A673 (cell line): ENCODE measurements around the gene PRKCH. TPM values are rescaled to one million over a fixed set of nuclear protein-coding genes. Genes with fewer than 3 reads are reported as not detected.

Experiments
- BruUV-seq: library from RNA; stranded (reverse); fragments of 400-500 nt; replicated peaks from 2 replicates; lab custom pipeline; 2021; lab: Mats Ljungman, UMichigan
- CTCF ChIA-PET: fragments of 300-600 bp; sonication (Branson Sonifier 250); formaldehyde crosslinking; loops from one replicate; lab custom pipeline; 2022; ENCODE audit warnings: antibody characterized with exemption; lab: Charles Lee
- POLR2A ChIA-PET: fragments of 300-600 bp; sonication (Branson Sonifier 250); formaldehyde crosslinking; loops from one replicate; lab custom pipeline; 2022; ENCODE audit warnings: antibody characterized with exemption; ENCODE audit not compliant: low non-redundant PET; lab: Charles Lee
- DNase-seq: peaks from one replicate; pipeline ENCODE4 v3.0.0-alpha.2; 2015; ENCODE audit warnings: low spot score
- H3K27ac ChIP-seq: fragments of 200-600 bp; sonication (generic); 2 replicates; pipeline ENCODE4 v1.5.1; 2016; ENCODE audit warnings: mixed run types, low read depth, mild to moderate bottlenecking, mixed read lengths, antibody characterized with exemption, low read length; ENCODE audit not compliant: poor library complexity, severe bottlenecking
- H3K27me3 ChIP-seq: fragments of 200-600 bp; sonication (generic); replicated peaks from 2 replicates; pipeline ENCODE4 v1.6.1; 2017; ENCODE audit warnings: mixed run types, low read depth, mild to moderate bottlenecking, mixed read lengths, antibody characterized with exemption, low read length; ENCODE audit not compliant: insufficient read depth, poor library complexity
- H3K36me3 ChIP-seq: fragments of 200-600 bp; sonication (generic); 2 replicates; pipeline ENCODE4 v1.6.1; 2016; ENCODE audit warnings: mixed run types, mild to moderate bottlenecking, mixed read lengths, antibody characterized with exemption, low read length; ENCODE audit not compliant: insufficient read depth, poor library complexity, severe bottlenecking
- H3K4me1 ChIP-seq: fragments of 200-600 bp; sonication (generic); 2 replicates; pipeline ENCODE4 v1.6.1; 2017; ENCODE audit warnings: mixed run types, mild to moderate bottlenecking, mixed read lengths, antibody characterized with exemption, low read length; ENCODE audit not compliant: insufficient read depth, poor library complexity, severe bottlenecking
- H3K4me3 ChIP-seq: fragments of 200-600 bp; sonication (generic); 2 replicates; pipeline ENCODE4 v1.5.1; 2016; ENCODE audit warnings: low read depth, mixed run types, mild to moderate bottlenecking, mixed read lengths, low read length; ENCODE audit not compliant: poor library complexity, severe bottlenecking
- H3K9me3 ChIP-seq: fragments of 200-600 bp; sonication (generic); 2 replicates; pipeline ENCODE4 v1.6.1; 2016; ENCODE audit warnings: mixed run types, low read depth, mild to moderate bottlenecking, mixed read lengths, antibody characterized with exemption, low read length; ENCODE audit not compliant: poor library complexity, severe bottlenecking
- EZH2 ChIP-seq: fragments of 200-600 bp; sonication (generic); IDR thresholded peaks from 2 replicates; pipeline ENCODE4 v1.6.1; 2017; ENCODE audit warnings: borderline replicate concordance, low read depth, mild to moderate bottlenecking, mixed read lengths, antibody characterized with exemption, low read length; ENCODE audit not compliant: poor library complexity, severe bottlenecking
- intact Hi-C: fragments of 100-400 bp; cut with micrococcal nuclease; formaldehyde crosslinking; loops from one replicate; pipeline ENCODE4 v1.10.0; 2022; ENCODE audit not compliant: unreplicated experiment
- total RNA-seq: library from RNA; stranded (reverse); gene quantifications from 2 replicates; pipeline ENCODE4 v1.2.3, GENCODE V29; 2021
- TF ChIP-seq, protein P1 (sequence below): fragments of 300-800, 200-600 bp; sonication (generic); conservative IDR thresholded peaks from 2 replicates; pipeline ENCODE4 v1.5.1; 2017; ENCODE audit warnings: low read depth, mild to moderate bottlenecking, antibody characterized with exemption, low read length, moderate library complexity, mixed read lengths

PRKCH gene
- total RNA-seq, 1 experiment from 2014 or later: 1.8 TPM

DNA sequence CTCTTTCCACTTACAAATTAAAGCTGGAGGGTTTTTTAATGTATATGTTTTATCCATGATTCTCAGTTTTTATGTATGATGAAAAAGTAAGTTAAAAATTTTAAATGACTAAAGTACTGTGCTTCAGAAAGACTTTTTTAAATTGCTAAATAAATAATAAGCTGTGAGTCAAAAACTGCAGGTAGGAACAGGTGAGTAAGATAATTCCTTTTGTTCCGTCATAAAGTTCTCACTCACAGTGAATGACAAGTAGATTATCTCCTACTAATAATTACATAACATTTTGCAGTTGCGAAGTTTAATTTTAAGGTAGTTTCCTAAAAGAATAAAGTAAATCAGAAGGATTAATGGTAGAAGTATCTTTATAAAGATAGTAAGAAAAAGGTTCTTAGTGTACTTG is 78.0 kb downstream of the PRKCH start:
- CTCF ChIA-PET: no interaction called here

GRCh38 chr14:61401461-61401860 is 80.1 kb downstream of the PRKCH start:
- Histone ChIP-seq H3K27ac (no peak overlapping the region), H3K4me1 (no peaks in the 10 kb centered on the region), H3K27me3 (peaks cover 15% of the 10 kb centered on the region), H3K4me3 (no peak overlapping the region), H3K9me3 (no peaks in the 10 kb centered on the region), H3K36me3 (no peaks in the 10 kb centered on the region)
- no peak for TF ChIP-seq EZH2
- TF ChIP-seq, protein P1, sequence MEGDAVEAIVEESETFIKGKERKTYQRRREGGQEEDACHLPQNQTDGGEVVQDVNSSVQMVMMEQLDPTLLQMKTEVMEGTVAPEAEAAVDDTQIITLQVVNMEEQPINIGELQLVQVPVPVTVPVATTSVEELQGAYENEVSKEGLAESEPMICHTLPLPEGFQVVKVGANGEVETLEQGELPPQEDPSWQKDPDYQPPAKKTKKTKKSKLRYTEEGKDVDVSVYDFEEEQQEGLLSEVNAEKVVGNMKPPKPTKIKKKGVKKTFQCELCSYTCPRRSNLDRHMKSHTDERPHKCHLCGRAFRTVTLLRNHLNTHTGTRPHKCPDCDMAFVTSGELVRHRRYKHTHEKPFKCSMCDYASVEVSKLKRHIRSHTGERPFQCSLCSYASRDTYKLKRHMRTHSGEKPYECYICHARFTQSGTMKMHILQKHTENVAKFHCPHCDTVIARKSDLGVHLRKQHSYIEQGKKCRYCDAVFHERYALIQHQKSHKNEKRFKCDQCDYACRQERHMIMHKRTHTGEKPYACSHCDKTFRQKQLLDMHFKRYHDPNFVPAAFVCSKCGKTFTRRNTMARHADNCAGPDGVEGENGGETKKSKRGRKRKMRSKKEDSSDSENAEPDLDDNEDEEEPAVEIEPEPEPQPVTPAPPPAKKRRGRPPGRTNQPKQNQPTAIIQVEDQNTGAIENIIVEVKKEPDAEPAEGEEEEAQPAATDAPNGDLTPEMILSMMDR: no peak
- intact Hi-C loops: no loop called here
- DNase-seq: no peak
- POLR2A ChIA-PET: no interaction called here
- no TSS peak for BruUV-seq
- CTCF ChIA-PET: no interaction called here

More for the DNA sequence above, 78.0 kb downstream of the PRKCH start:
- peaks cover 15% of the 10 kb centered on the region for H3K27me3 ChIP-seq
- H3K9me3 ChIP-seq: no peaks in the 10 kb centered on the region
- POLR2A ChIA-PET: interaction anchor here (0.7 kb wide), 1 partner anchor 758 kb away, joined by 3 read pairs; no protein-coding TSS in a partner anchor
- no peak for DNase-seq
- TF ChIP-seq, protein P1: no peak
- no peak for TF ChIP-seq EZH2
- H3K36me3 ChIP-seq: no peaks in the 10 kb centered on the region
- no TSS peak for BruUV-seq
- no peak overlapping the region for H3K4me3 ChIP-seq
- no peaks in the 10 kb centered on the region for H3K4me1 ChIP-seq
- H3K27ac ChIP-seq: no peak overlapping the region
- intact Hi-C loops: no loop called here

DNA sequence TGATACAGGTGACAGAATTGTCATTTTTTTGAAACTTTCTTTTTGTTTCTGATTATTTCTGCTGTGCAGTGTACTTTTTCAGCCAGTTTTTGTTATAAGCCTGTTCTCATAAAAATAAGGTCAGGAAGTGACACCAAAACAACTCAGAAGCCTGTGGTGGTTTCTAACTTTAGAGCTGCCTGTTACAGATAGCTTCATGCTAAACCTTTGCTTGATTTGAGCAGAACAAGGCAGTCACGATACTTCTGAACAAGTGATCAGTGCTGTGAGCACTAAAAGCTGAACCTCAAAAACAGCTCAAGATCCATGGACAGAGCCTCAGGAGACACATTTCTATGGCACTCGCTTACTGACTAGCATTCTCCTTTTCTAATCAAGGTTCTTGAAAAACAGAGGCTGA is 82.0 kb downstream of the PRKCH start:
- intact Hi-C loops: no loop called here
- H3K4me1 ChIP-seq: no peaks in the 10 kb centered on the region
- ChIA-PET POLR2A (no interaction called here), CTCF (no interaction called here)
- BruUV-seq: no TSS peak
- TF ChIP-seq, protein P1: no peak
- H3K4me3 ChIP-seq: no peak overlapping the region
- H3K36me3 ChIP-seq: no peaks in the 10 kb centered on the region
- no peak for DNase-seq
- H3K27me3 ChIP-seq: peaks cover 10% of the 10 kb centered on the region
- no peak overlapping the region for H3K27ac ChIP-seq
- no peaks in the 10 kb centered on the region for H3K9me3 ChIP-seq
